Jurkat, Clone E6-1 (cell line): Measurements from ENCODE around the gene ASCL2. TPM values are rescaled to one million over a fixed set of nuclear protein-coding genes. Genes with fewer than 3 reads are reported as not detected.

Source experiments
- DNase-seq: peaks from one replicate; pipeline ENCODE4 v3.0.0-alpha.2; 2011; ENCODE audit warnings: low read depth, low spot score
- H3K4me3 ChIP-seq: 2 replicates; pipeline ENCODE4 v1.5.1; 2011; ENCODE audit warnings: mild to moderate bottlenecking, low read length, control low read depth, moderate library complexity
- polyA plus RNA-seq: library from polyadenylated mRNA; unstranded; fragments of >200 nt; gene quantifications from one replicate; pipeline ENCODE4 v1.2.1, GENCODE V29; 2012; ENCODE audit warnings: missing spikeins; ENCODE audit not compliant: insufficient read length, insufficient read depth

Gene ASCL2
- polyA plus RNA-seq, result 0.47 TPM

GRCh38 chr11:2270322-2271076, at the start of gene ASCL2:
Gene ASCL2, minus strand, starts transcription at chr11:2270588. Its CDS starts 256 bp downstream, at chr11:2270332.
- peak within 1 kb of the TSS; percentile 48 for H3K4me3 ChIP-seq
- no peak for DNase-seq

GRCh38 chr11:2319791-2320472, 49.5 kb upstream of the ASCL2 start:
- no peak for DNase-seq

GRCh38 chr11:2318707-2319106, 48.3 kb upstream of the ASCL2 start:
- no peak overlapping the region for H3K4me3 ChIP-seq

More at GRCh38 chr11:2319791-2320472, 49.5 kb upstream of the ASCL2 start:
- H3K4me3 ChIP-seq, result no peak overlapping the region

GRCh38 chr11:2318123-2318522, 47.7 kb upstream of the ASCL2 start:
- no peak for DNase-seq
- no peak overlapping the region for H3K4me3 ChIP-seq

More at GRCh38 chr11:2318707-2319106, 48.3 kb upstream of the ASCL2 start:
- no peak for DNase-seq

GRCh38 chr11:2317354-2318050, 47.1 kb upstream of the ASCL2 start:
- no peak overlapping the region for H3K4me3 ChIP-seq
- no peak for DNase-seq

GRCh38 chr11:2316963-2317244, 46.5 kb upstream of the ASCL2 start:
- H3K4me3 ChIP-seq, result no peak overlapping the region
- DNase-seq, result no peak

- DNase-seq, result no peak
- H3K4me3 ChIP-seq, result no peak overlapping the region
Observed at GRCh38 chr11:2316169-2316962, 46.0 kb upstream of the ASCL2 start.

GRCh38 chr11:2315395-2316168, 45.2 kb upstream of the ASCL2 start:
- no peak overlapping the region for H3K4me3 ChIP-seq
- no peak for DNase-seq

- no peak for DNase-seq
- H3K4me3 ChIP-seq, result no peak overlapping the region
Observed at GRCh38 chr11:2314525-2315394, 44.4 kb upstream of the ASCL2 start.

GRCh38 chr11:2314136-2314524, 43.7 kb upstream of the ASCL2 start:
- DNase-seq, result no peak

GRCh38 chr11:2313051-2313951, 42.9 kb upstream of the ASCL2 start:
- H3K4me3 ChIP-seq, result no peak overlapping the region
- no peak for DNase-seq

More at GRCh38 chr11:2314136-2314524, 43.7 kb upstream of the ASCL2 start:
- no peak overlapping the region for H3K4me3 ChIP-seq

- DNase-seq, result no peak
Observed at GRCh38 chr11:2312232-2313042, 42.0 kb upstream of the ASCL2 start.

GRCh38 chr11:2311353-2312133, 41.2 kb upstream of the ASCL2 start:
- no peak overlapping the region for H3K4me3 ChIP-seq
- DNase-seq, result no peak

More at GRCh38 chr11:2312232-2313042, 42.0 kb upstream of the ASCL2 start:
- H3K4me3 ChIP-seq, result no peak overlapping the region

GRCh38 chr11:2310786-2311352, 40.5 kb upstream of the ASCL2 start:
- no peak for DNase-seq
- H3K4me3 ChIP-seq, result no peak overlapping the region
